Measurements from ENCODE around the gene CCDC197.

DNA sequence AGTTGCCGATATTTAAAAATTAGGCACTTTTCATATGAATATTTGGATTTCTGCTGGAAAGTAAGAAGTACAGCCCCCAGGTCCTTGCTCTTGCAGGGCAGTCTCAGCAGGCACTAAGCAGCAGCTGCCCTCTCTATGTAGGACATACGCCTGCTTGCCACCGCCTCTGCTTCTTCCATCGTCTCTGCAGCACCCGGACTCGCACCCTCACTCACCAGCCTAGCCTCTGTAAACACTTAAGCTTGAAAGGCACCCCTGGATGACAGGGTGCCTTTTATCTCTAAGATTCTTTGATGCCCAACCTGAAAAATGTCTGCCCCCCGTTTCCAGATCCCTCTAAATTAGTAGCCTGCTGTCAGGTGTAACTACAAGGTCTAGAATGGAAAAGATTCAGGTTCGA lies 48.0 kb downstream of the CCDC197 start:
- TF ChIP-seq, protein P1, sequence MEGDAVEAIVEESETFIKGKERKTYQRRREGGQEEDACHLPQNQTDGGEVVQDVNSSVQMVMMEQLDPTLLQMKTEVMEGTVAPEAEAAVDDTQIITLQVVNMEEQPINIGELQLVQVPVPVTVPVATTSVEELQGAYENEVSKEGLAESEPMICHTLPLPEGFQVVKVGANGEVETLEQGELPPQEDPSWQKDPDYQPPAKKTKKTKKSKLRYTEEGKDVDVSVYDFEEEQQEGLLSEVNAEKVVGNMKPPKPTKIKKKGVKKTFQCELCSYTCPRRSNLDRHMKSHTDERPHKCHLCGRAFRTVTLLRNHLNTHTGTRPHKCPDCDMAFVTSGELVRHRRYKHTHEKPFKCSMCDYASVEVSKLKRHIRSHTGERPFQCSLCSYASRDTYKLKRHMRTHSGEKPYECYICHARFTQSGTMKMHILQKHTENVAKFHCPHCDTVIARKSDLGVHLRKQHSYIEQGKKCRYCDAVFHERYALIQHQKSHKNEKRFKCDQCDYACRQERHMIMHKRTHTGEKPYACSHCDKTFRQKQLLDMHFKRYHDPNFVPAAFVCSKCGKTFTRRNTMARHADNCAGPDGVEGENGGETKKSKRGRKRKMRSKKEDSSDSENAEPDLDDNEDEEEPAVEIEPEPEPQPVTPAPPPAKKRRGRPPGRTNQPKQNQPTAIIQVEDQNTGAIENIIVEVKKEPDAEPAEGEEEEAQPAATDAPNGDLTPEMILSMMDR (IDR thresholded peaks at IDR 0.05; ENCODE audit: low read length): no peak
- no peak for TF ChIP-seq EZH2 (IDR thresholded peaks at IDR 0.05; ENCODE audit: borderline replicate concordance, low read length)

Measured in OCI-LY1 (cell line).